Nephron (organoid): ENCODE results near the gene SPATS2L.

Experiments
- H3K27ac Mint-ChIP-seq, 3 experiments: 2 replicates each; pipeline ENCODE4 v1.8.0; 2020; ENCODE audit warnings: mixed read lengths in 3 of 3, mild to moderate bottlenecking in 2 of 3, moderate library complexity in 1 of 3
- H3K27me3 Mint-ChIP-seq: 2 replicates; pipeline ENCODE4 v1.8.0; 2021; ENCODE audit warnings: low read depth, mild to moderate bottlenecking, moderate library complexity, mixed read lengths
- H3K36me3 Mint-ChIP-seq: 2 replicates; pipeline ENCODE4 v1.8.0; 2020; ENCODE audit warnings: low read depth, mixed read lengths
- H3K4me1 Mint-ChIP-seq: 2 replicates; pipeline ENCODE4 v1.8.0; 2020; ENCODE audit warnings: mixed read lengths
- H3K4me3 Mint-ChIP-seq, 3 experiments: 2 replicates each; pipeline ENCODE4 v1.8.0; 2020; ENCODE audit warnings: mild to moderate bottlenecking in 3 of 3, mixed read lengths in 3 of 3, moderate library complexity in 2 of 3
- H3K9me3 Mint-ChIP-seq: 2 replicates; pipeline ENCODE4 v1.8.0; 2020; ENCODE audit warnings: mixed read lengths
- CTCF ChIP-seq, 3 experiments: fragments of 200-600 bp; sonication (generic); IDR thresholded peaks; one replicate each; pipeline ENCODE4 v1.5.0; 2021; ENCODE audit warnings: antibody characterized with exemption in 3 of 3; ENCODE audit not compliant: unreplicated experiment in 3 of 3

The SPATS2L gene

GRCh38 chr2:200367155-200367554 lies 60.7 kb downstream of the SPATS2L start:
- peak overlapping the region in 1 of 3 experiments; percentile 33 for H3K27ac Mint-ChIP-seq
- TF ChIP-seq CTCF (IDR thresholded peaks at IDR 0.05; ENCODE audit: unreplicated experiment in 3 of 3), result no peak
- peaks cover 6% of the 10 kb centered on the region for H3K36me3 Mint-ChIP-seq
- no peak overlapping the region for H3K4me3 Mint-ChIP-seq
- H3K9me3 Mint-ChIP-seq, result no peaks in the 10 kb centered on the region
- peaks cover 39% of the 10 kb centered on the region for H3K4me1 Mint-ChIP-seq
- H3K27me3 Mint-ChIP-seq, result no peaks in the 10 kb centered on the region

- peaks cover 32% of the 10 kb centered on the region for H3K4me1 Mint-ChIP-seq
- TF ChIP-seq CTCF (IDR thresholded peaks at IDR 0.05; ENCODE audit: unreplicated experiment in 3 of 3), result no peak
- no peak overlapping the region for H3K4me3 Mint-ChIP-seq
- peaks cover 6% of the 10 kb centered on the region for H3K36me3 Mint-ChIP-seq
- H3K27ac Mint-ChIP-seq, result no peak overlapping the region
- no peaks in the 10 kb centered on the region for H3K27me3 Mint-ChIP-seq
- no peaks in the 10 kb centered on the region for H3K9me3 Mint-ChIP-seq
These were observed 63.4 kb downstream of the SPATS2L start for GRCh38 chr2:200369886-200370285.

GRCh38 chr2:200373231-200373630 lies 66.7 kb downstream of the SPATS2L start:
- Mint-ChIP-seq H3K36me3 (peaks cover 1% of the 10 kb centered on the region), H3K4me3 (no peak overlapping the region), H3K9me3 (no peaks in the 10 kb centered on the region), H3K27ac (no peak overlapping the region), H3K4me1 (peaks cover 50% of the 10 kb centered on the region), H3K27me3 (no peaks in the 10 kb centered on the region)
- no peak for TF ChIP-seq CTCF (IDR thresholded peaks at IDR 0.05; ENCODE audit: unreplicated experiment in 3 of 3)

GRCh38 chr2:200373973-200374416 lies 67.5 kb downstream of the SPATS2L start:
- H3K27ac Mint-ChIP-seq, result peak overlapping the region in 1 of 3 experiments; percentile 19
- no peak overlapping the region for H3K4me3 Mint-ChIP-seq
- H3K27me3 Mint-ChIP-seq, result no peaks in the 10 kb centered on the region
- H3K4me1 Mint-ChIP-seq, result peaks cover 57% of the 10 kb centered on the region
- H3K36me3 Mint-ChIP-seq, result no peaks in the 10 kb centered on the region
- H3K9me3 Mint-ChIP-seq, result no peaks in the 10 kb centered on the region
- TF ChIP-seq CTCF (IDR thresholded peaks at IDR 0.05; ENCODE audit: unreplicated experiment in 3 of 3), result no peak

GRCh38 chr2:200376513-200377354 lies 70.2 kb downstream of the SPATS2L start:
- Mint-ChIP-seq H3K4me3 (no peak overlapping the region), H3K4me1 (peaks cover 77% of the 10 kb centered on the region), H3K9me3 (no peaks in the 10 kb centered on the region), H3K27ac (peak overlapping the region; percentile 80 to 91 (median 89)), H3K27me3 (no peaks in the 10 kb centered on the region), H3K36me3 (no peaks in the 10 kb centered on the region)
- no peak for TF ChIP-seq CTCF (IDR thresholded peaks at IDR 0.05; ENCODE audit: unreplicated experiment in 3 of 3)
